LNCAP (cell line): ENCODE data around the gene BEX3.

Experiments used
- TF ChIP-seq, protein P1 (sequence below): fragments of 450-650 bp; IDR thresholded peaks from 2 replicates; pipeline ENCODE4 v1.5.1; 2017; ENCODE audit warnings: mild to moderate bottlenecking

The BEX3 gene

GRCh38 chrX:103367502-103367901, 8.8 kb upstream of the BEX3 start:
- TF ChIP-seq, protein P1, sequence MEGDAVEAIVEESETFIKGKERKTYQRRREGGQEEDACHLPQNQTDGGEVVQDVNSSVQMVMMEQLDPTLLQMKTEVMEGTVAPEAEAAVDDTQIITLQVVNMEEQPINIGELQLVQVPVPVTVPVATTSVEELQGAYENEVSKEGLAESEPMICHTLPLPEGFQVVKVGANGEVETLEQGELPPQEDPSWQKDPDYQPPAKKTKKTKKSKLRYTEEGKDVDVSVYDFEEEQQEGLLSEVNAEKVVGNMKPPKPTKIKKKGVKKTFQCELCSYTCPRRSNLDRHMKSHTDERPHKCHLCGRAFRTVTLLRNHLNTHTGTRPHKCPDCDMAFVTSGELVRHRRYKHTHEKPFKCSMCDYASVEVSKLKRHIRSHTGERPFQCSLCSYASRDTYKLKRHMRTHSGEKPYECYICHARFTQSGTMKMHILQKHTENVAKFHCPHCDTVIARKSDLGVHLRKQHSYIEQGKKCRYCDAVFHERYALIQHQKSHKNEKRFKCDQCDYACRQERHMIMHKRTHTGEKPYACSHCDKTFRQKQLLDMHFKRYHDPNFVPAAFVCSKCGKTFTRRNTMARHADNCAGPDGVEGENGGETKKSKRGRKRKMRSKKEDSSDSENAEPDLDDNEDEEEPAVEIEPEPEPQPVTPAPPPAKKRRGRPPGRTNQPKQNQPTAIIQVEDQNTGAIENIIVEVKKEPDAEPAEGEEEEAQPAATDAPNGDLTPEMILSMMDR, result no peak

- TF ChIP-seq, protein P1, result no peak
Measured at GRCh38 chrX:103369479-103369878, 6.9 kb upstream of the BEX3 start.

DNA sequence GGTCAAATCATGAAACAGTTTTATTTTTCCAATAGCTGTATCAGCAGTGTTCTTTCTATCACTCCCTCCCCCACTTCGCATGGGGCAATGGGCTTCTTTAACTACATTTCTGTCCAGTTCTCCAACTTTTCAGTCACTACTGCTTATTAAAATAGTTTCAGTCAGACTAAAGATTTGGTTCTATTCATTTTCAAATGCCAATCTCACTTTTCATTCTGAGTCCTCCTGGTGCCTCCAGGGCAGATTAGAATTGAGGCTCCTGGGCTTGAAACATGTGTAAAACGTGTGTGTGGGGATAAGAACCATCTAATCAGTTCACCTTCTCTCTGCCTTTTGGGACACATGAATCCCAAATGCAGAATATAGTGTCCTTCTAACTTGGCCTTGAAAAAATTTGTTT, 3.5 kb upstream of the BEX3 start:
- TF ChIP-seq, protein P1, result no peak

DNA sequence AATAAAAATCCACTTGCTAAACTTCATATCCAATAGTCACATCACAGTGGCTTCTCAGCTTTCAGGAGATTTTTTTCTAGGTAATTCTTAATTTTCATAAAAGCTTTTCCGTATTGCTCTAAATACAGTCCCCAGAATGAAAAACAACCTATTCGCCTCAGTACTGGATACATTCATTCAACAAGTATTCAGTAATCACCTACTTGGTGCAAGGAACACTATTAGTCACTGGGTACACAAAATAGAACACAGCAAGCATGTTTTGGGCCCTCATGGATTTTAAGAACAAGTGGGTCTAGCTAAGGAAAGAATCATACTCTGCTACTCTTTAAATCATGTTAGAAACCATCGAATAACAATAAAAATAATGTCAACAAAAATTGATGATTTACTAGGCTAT, 2.8 kb upstream of the BEX3 start:
- TF ChIP-seq, protein P1, result no peak

GRCh38 chrX:103376979-103377324, 614 bp downstream of the BEX3 start:
- TF ChIP-seq, protein P1, result no peak

DNA sequence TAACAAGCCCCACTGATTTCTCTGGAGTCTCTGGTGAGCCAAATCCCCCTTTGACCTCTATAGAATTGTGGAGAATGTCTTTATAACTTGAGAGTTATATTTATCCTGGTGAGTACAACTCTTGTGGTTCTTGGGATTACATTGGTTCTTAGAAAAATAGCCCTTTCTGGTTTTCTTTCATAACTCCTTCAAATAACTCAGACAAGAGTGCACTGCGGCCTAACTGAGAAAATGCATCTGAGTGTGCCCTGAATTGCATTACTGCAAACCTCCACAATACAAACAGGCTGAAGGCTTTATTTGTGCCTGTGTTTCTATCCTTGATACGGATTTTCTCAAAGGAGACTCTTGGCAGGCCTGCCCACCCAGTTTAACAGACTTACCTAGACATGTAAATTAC, 2.7 kb downstream of the BEX3 start:
- TF ChIP-seq, protein P1, result no peak

- TF ChIP-seq, protein P1, result no peak
Measured at GRCh38 chrX:103382877-103383276, 6.5 kb downstream of the BEX3 start.

DNA sequence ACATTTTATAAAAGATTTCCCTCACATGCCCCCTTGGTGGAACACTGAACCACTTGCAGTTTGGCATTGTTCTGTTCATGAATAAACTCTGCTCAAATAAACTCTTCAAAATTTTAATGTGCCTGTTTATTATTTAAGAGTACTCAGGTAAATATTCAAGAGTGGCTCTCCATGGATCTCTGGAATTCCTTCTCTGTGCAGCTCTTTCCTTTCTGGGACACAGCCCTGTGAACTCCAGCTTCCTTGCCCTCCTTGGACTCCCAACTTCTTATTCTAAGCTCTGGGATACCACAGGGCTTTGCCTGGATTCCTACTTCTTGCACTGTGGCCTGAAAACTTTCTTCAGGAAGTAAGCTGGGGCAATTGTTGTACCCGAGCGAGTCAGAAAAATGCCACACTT, 8.3 kb downstream of the BEX3 start:
- TF ChIP-seq, protein P1, result no peak
